Measurements from ENCODE around the gene NSD1. TPM values are rescaled to one million over a fixed set of nuclear protein-coding genes. Genes with fewer than 3 reads are reported as not detected.

The NSD1 gene
- total and polyA plus RNA-seq, 10 of the 15 experiments (the other 5 are each of a cell fraction or from before 2014, with no cell fraction given) = 7.0 to 57.9 (median 30.4) TPM

DNA sequence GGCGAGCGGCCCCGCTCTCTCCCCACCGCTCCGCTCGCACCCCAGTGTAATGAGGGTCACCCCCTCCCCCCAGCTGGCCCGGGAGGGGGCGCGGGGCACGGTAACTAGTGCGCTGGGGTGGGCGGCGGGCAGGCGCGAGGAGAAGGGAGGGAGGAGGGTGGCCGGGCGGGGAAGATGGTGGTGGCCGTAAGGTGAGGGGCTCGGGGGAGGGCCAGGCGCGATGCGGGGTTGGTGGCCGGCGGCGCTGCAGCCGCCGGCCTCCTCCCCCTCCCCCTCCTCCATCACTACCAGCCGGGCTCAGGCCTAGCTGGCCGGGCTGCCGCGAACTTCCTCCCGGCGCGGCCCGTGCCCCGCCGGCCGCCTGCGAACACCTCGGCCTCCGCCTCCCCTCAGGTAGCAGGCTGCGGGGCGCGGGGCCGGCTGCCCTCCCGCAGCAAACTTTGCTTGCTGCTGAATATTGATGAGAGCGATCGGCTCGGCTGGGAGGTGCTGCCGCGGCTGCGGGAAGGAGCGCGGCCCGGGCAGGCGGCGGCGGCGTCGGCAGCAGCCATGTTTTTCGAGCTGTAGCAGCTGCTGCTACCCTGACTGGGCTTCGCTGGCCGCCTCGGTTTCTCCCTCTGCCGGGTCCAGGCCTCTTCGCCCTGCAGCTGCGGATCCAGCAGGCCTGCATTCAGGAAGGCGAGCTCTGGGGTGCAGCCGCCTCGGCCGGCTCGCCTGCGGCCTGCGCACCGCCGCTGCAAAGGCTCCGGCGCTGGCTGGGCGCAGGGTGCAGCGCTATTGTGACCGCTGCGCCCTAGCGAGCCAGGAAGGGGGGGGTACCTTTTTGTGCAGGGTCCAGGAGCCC is 502 bp downstream of the NSD1 start:
- Histone ChIP-seq H3K4me2 (ENCODE audit: control insufficient read depth, insufficient read depth) (peak overlapping the region; percentile 99), H3K36me3 (ENCODE audit: control insufficient read depth in 2 of 2, insufficient read depth in 2 of 2, low read length in 1 of 2) (peaks cover 0 to 13% of the 10 kb centered on the region in 2 experiments; a peak in 1 of 4 replicates), H3K9ac (ENCODE audit: control insufficient read depth, insufficient read depth, low read length) (peak overlapping the region; percentile 88), H3K27ac (ENCODE audit: control insufficient read depth, insufficient read depth) (peak overlapping the region; percentile 83), H3K4me1 (ENCODE audit: control insufficient read depth, insufficient read depth, low read length) (peaks cover 19% of the 10 kb centered on the region), H3K27me3 (replicated peaks in 1 of 2; ENCODE audit: control insufficient read depth in 2 of 2, insufficient read depth in 2 of 2, low read length in 1 of 2) (no peaks in the 10 kb centered on the region), H3K79me2 (ENCODE audit: control insufficient read depth, insufficient read depth, low read length) (peaks cover 43% of the 10 kb centered on the region), H3K9me3 (replicated peaks; ENCODE audit: control insufficient read depth, insufficient read depth, low read length) (no peaks in the 10 kb centered on the region), H4K20me1 (ENCODE audit: control insufficient read depth, insufficient read depth) (no peaks in the 10 kb centered on the region), H3K4me3 (peak overlapping the region; percentile 78), H2AFZ (ENCODE audit: control insufficient read depth, low read depth, low read length) (peak overlapping the region; percentile 67)
- no peak for FAIRE-seq
- no TSS peak for BruUV-seq (replicated peaks)
- DNase-seq (ENCODE audit: low read depth, low spot score) = no peak
- in situ Hi-C loops (cut with MboI) (no loop called here), intact Hi-C loops (cut with micrococcal nuclease; ENCODE audit: unreplicated experiment) (no loop called here)
- ChIA-PET POLR2A (interaction anchor here (0.5 to 2.8 kb wide), 6 partner anchors 20 to 985 kb away, joined by 3 to 11 read pairs (median 4); no protein-coding TSS in a partner anchor), RAD21 (ENCODE audit: unreplicated experiment) (interaction anchor here (1.4 kb wide), 1 partner anchor 20 kb away, joined by 5 read pairs; no protein-coding TSS in a partner anchor), CTCF (interaction anchor here (0.6 to 1.4 kb wide), 4 partner anchors 10 to 253 kb away, joined by 3 read pairs; no protein-coding TSS in a partner anchor), SMC1A (ENCODE audit: uncharacterized antibody, unreplicated experiment) (interaction anchor here (4.2 kb wide), 1 partner anchor 43 kb away, joined by 13 read pairs; no protein-coding TSS in a partner anchor)
- peak; percentile 66 for ATAC-seq
- WGBS (ENCODE audit: insufficient coverage, insufficient replicate concordance, low lambda C conversion rate, missing lambda C conversion rate) = under 1% methylated on average over 65 of the region's 83 CpGs
- TF ChIP-seq ZNF274 (IDR thresholded peaks at IDR 0.05; ENCODE audit: insufficient read depth, insufficient read length) (no peak), CHD2 (IDR thresholded peaks at IDR 0.05; ENCODE audit: borderline replicate concordance, low read depth, low read length) (0 out of 2 replicates have a peak, but pooled peaks have one; percentile 11), POLR2AphosphoS5 (IDR thresholded peaks at IDR 0.05; ENCODE audit: low read length) (0 out of 2 replicates have a peak, but pooled peaks have one; percentile 26), YY1 (IDR thresholded peaks at IDR 0.05; ENCODE audit: low read depth, low read length) (peak; percentile 91), RUNX3 (IDR thresholded peaks at IDR 0.05; ENCODE audit: low read length) (peak; percentile 4; the same call in 1 of the 2 replicates), IKZF1 (conservative IDR thresholded peaks at IDR 0.05) (peak; percentile 46), TCF12 (IDR thresholded peaks at IDR 0.05; ENCODE audit: low read depth, low read length) (0 out of 2 replicates have a peak, but pooled peaks have one; percentile 3), SMAD1 (IDR thresholded peaks at IDR 0.05; ENCODE audit: low read depth, partially characterized antibody) (no peak), DPF2 (IDR thresholded peaks at IDR 0.05) (peak; percentile 64), GATAD2B (conservative IDR thresholded peaks at IDR 0.05; ENCODE audit: low read depth) (peak; percentile 72), TCF3 (IDR thresholded peaks at IDR 0.05; ENCODE audit: borderline replicate concordance, insufficient read depth, low read depth, low read length) (0 out of 2 replicates have a peak, but pooled peaks have one; percentile 36), BHLHE40 (IDR thresholded peaks at IDR 0.05; ENCODE audit: borderline replicate concordance in 1 of 2, low read depth in 2 of 2, low read length in 1 of 2) (peak in 1 of 2 experiments; percentile 68; a peak in 2 of 4 replicates), NRF1 (conservative IDR thresholded peaks at IDR 0.05; ENCODE audit: low read depth, low read length) (no peak), CBX3 (IDR thresholded peaks at IDR 0.05; ENCODE audit: borderline replicate concordance, low read depth) (no peak), BCL11A (IDR thresholded peaks at IDR 0.05; ENCODE audit: low read depth, low read length) (no peak)
- TF ChIP-seq, protein P1, sequence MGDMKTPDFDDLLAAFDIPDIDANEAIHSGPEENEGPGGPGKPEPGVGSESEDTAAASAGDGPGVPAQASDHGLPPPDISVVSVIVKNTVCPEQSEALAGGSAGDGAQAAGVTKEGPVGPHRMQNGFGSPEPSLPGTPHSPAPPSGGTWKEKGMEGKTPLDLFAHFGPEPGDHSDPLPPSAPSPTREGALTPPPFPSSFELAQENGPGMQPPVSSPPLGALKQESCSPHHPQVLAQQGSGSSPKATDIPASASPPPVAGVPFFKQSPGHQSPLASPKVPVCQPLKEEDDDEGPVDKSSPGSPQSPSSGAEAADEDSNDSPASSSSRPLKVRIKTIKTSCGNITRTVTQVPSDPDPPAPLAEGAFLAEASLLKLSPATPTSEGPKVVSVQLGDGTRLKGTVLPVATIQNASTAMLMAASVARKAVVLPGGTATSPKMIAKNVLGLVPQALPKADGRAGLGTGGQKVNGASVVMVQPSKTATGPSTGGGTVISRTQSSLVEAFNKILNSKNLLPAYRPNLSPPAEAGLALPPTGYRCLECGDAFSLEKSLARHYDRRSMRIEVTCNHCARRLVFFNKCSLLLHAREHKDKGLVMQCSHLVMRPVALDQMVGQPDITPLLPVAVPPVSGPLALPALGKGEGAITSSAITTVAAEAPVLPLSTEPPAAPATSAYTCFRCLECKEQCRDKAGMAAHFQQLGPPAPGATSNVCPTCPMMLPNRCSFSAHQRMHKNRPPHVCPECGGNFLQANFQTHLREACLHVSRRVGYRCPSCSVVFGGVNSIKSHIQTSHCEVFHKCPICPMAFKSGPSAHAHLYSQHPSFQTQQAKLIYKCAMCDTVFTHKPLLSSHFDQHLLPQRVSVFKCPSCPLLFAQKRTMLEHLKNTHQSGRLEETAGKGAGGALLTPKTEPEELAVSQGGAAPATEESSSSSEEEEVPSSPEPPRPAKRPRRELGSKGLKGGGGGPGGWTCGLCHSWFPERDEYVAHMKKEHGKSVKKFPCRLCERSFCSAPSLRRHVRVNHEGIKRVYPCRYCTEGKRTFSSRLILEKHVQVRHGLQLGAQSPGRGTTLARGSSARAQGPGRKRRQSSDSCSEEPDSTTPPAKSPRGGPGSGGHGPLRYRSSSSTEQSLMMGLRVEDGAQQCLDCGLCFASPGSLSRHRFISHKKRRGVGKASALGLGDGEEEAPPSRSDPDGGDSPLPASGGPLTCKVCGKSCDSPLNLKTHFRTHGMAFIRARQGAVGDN (IDR thresholded peaks at IDR 0.05) = peak; percentile 84
- TF ChIP-seq, protein P2, sequence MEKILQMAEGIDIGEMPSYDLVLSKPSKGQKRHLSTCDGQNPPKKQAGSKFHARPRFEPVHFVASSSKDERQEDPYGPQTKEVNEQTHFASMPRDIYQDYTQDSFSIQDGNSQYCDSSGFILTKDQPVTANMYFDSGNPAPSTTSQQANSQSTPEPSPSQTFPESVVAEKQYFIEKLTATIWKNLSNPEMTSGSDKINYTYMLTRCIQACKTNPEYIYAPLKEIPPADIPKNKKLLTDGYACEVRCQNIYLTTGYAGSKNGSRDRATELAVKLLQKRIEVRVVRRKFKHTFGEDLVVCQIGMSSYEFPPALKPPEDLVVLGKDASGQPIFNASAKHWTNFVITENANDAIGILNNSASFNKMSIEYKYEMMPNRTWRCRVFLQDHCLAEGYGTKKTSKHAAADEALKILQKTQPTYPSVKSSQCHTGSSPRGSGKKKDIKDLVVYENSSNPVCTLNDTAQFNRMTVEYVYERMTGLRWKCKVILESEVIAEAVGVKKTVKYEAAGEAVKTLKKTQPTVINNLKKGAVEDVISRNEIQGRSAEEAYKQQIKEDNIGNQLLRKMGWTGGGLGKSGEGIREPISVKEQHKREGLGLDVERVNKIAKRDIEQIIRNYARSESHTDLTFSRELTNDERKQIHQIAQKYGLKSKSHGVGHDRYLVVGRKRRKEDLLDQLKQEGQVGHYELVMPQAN (conservative IDR thresholded peaks at IDR 0.05) = 0 out of 2 replicates have a peak, but pooled peaks have one; percentile 63
